ENCODE data around the gene TEX53. TPM values are rescaled to one million over a fixed set of nuclear protein-coding genes. Genes with fewer than 3 reads are reported as not detected.

TEX53 gene
- total and polyA plus RNA-seq, 12 donors: not detected

- Histone ChIP-seq H3K36me3 (peaks cover 0 to 9% (median 0%) of the 10 kb centered on the region in 9 donors), H3K27ac (peak overlapping the region in 4 of 10 donors; percentile 12 to 81 (median 51)), H3K9me3 (no peaks in the 10 kb centered on the region), H3K4me1 (peaks cover 0 to 53% (median 12%) of the 10 kb centered on the region in 9 donors), H3K27me3 (no peaks in the 10 kb centered on the region), H3K4me3 (no peak overlapping the region)
- intact Hi-C loops (cut with DNase I): no loop called here
- DNase-seq: peak; percentile 42 to 62
- peak; percentile 23 to 58 (median 48) for ATAC-seq
- 51 to 55% methylated on average over 4 of the region's 4 CpGs for WGBS, 2 donors
- no peak for TF ChIP-seq CTCF (IDR thresholded peaks at IDR 0.05)
These were observed 40.7 kb downstream of the TEX53 start for GRCh38 chr9:114616684-114617520.

GRCh38 chr9:114614373-114614772 lies 43.2 kb downstream of the TEX53 start:
- no peak for ATAC-seq
- H3K4me1 ChIP-seq: peaks cover 0 to 55% (median 15%) of the 10 kb centered on the region in 9 donors
- intact Hi-C loops (cut with DNase I): no loop called here

DNA sequence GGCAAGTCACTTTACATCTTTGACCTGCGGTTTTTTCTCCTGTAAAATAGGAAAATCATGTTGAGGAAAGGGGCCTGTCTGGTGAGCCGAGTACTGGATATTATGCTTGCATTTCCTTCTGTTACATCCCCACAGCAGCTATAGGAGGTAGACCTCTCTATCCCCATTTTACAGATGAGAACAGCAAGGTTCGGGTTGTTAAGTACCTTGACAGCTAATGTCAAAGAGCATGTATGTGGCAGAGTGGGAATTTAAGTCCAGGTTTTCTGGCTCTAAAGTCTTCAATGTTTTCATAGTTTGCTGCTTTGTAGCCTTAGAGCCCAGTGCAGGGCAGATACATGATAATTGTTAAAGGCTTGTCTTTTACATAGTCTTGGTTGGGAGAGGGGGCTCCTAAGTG lies 43.7 kb downstream of the TEX53 start:
- TF ChIP-seq CTCF (IDR thresholded peaks at IDR 0.05): no peak
- H3K9me3 ChIP-seq: no peaks in the 10 kb centered on the region
- WGBS, 2 donors: 63 to 64% methylated on average over 3 of the region's 3 CpGs
- no peak overlapping the region for H3K4me3 ChIP-seq
- intact Hi-C loops (cut with DNase I): no loop called here
- ATAC-seq (no peak), DNase-seq (no peak)
- H3K36me3 ChIP-seq: peaks cover 0 to 9% (median 0%) of the 10 kb centered on the region in 9 donors
- no peaks in the 10 kb centered on the region for H3K27me3 ChIP-seq
- no peak overlapping the region for H3K27ac ChIP-seq
- peaks cover 0 to 53% (median 15%) of the 10 kb centered on the region in 9 donors for H3K4me1 ChIP-seq

More at GRCh38 chr9:114614373-114614772, 43.2 kb downstream of the TEX53 start:
- Histone ChIP-seq H3K27me3 (no peaks in the 10 kb centered on the region), H3K36me3 (peaks cover 0 to 9% (median 0%) of the 10 kb centered on the region in 9 donors), H3K27ac (no peak overlapping the region), H3K9me3 (no peaks in the 10 kb centered on the region), H3K4me3 (no peak overlapping the region)
- no peak for DNase-seq
- WGBS, 2 donors: 89 to 94% methylated on average over 3 of the region's 3 CpGs
- TF ChIP-seq CTCF (IDR thresholded peaks at IDR 0.05): no peak

GRCh38 chr9:114613087-114613486 lies 44.5 kb downstream of the TEX53 start:
- Histone ChIP-seq H3K4me1 (peaks cover 0 to 47% (median 15%) of the 10 kb centered on the region in 9 donors), H3K4me3 (no peak overlapping the region), H3K36me3 (peaks cover 0 to 1% (median 0%) of the 10 kb centered on the region in 9 donors), H3K27me3 (no peaks in the 10 kb centered on the region), H3K27ac (no peak overlapping the region), H3K9me3 (no peaks in the 10 kb centered on the region)
- no peak for TF ChIP-seq CTCF (IDR thresholded peaks at IDR 0.05)
- ATAC-seq (no peak), DNase-seq (no peak)
- 89 to 94% methylated on average over 7 of the region's 7 CpGs for WGBS, 2 donors
- intact Hi-C loops (cut with DNase I): no loop called here
